Measurements from ENCODE around the gene MED7. TPM values are rescaled to one million over a fixed set of nuclear protein-coding genes. Genes with fewer than 3 reads are reported as not detected.

MED7 gene
- total and polyA plus RNA-seq, 2 of the 4 experiments (the other 2 are of a cell fraction), result 8.6 to 9.0 TPM

DNA sequence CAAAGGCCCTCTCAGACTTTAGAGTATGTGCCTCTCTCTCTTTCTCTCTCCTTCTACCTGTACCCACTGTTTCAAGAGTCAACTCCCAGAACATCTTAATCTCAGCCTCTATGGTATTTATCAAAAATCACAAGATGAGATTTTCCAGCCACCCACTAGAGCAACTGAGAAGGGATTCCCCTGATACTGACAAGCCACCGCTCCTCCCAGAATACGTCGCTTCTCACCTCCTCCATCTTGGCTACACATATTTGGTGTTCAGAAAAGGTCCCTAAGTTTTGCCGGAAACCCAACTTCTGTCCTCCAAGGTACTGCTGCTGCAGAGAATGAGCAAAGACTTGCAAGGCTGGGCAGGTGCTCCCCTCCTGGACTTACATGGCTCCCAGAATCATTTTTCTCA lies 17.3 kb upstream of the MED7 start:
- no peaks in the 10 kb centered on the region for H3K9me3 ChIP-seq (ENCODE audit: control insufficient read depth, insufficient read depth, low read length)
- H2BK20ac ChIP-seq (ENCODE audit: low read depth, low read length), result no peak overlapping the region
- no peak overlapping the region for H3K4ac ChIP-seq (ENCODE audit: low read depth, low read length)
- POLR2A ChIA-PET (ENCODE audit: unreplicated experiment), result no interaction called here
- H4K20me1 ChIP-seq (ENCODE audit: insufficient read depth, low read length), result no peaks in the 10 kb centered on the region
- no peak overlapping the region for H3K18ac ChIP-seq (ENCODE audit: low read depth, low read length)
- no TSS peak for BruUV-seq (replicated peaks)
- H2AK5ac ChIP-seq (ENCODE audit: low read depth, low read length), result no peak overlapping the region
- no peaks in the 10 kb centered on the region for H3K4me1 ChIP-seq (ENCODE audit: control insufficient read depth, insufficient read depth, low read length)
- dilution Hi-C loops (cut with HindIII; ENCODE audit: low sequenced_read_pairs, unreplicated experiment), result no loop called here
- H2BK120ac ChIP-seq (ENCODE audit: low read depth, low read length), result no peak overlapping the region
- H4K91ac ChIP-seq (ENCODE audit: insufficient read depth, low read depth, low read length), result no peak overlapping the region
- no peak overlapping the region for H2AK9ac ChIP-seq (replicated peaks; ENCODE audit: low read depth, low read length, poor library complexity)
- CTCF ChIA-PET, result no interaction called here
- DNase-seq, result no peak
- H3K9ac ChIP-seq (ENCODE audit: low read depth, low read length), result no peak overlapping the region
- no peak overlapping the region for H2BK5ac ChIP-seq (ENCODE audit: low read depth, low read length, poor library complexity, severe bottlenecking)
- H4K5ac ChIP-seq (ENCODE audit: low read depth, low read length), result no peak overlapping the region
- no peak overlapping the region for H3K27ac ChIP-seq (ENCODE audit: insufficient read depth, low read length)
- H3K23ac ChIP-seq (ENCODE audit: low read depth, low read length), result no peak overlapping the region
- no CpG with 5 or more reads among the region's 4 CpGs for WGBS, 2 experiments (ENCODE audit: extremely low coverage in 2 of 2, insufficient read length in 1 of 2)
- no peak overlapping the region for H3K14ac ChIP-seq (replicated peaks; ENCODE audit: low read depth, low read length)
- H3K79me1 ChIP-seq (ENCODE audit: low read depth in 1 of 2, low read length in 2 of 2), result no peaks in the 10 kb centered on the region
- TF ChIP-seq RFX5 (IDR thresholded peaks at IDR 0.05; ENCODE audit: low read depth, low read length) (no peak), CHD1 (IDR thresholded peaks at IDR 0.05; ENCODE audit: low read depth, low read length) (no peak), MAZ (IDR thresholded peaks at IDR 0.05; ENCODE audit: borderline replicate concordance, low read depth, low read length) (no peak), MXI1 (IDR thresholded peaks at IDR 0.05; ENCODE audit: borderline replicate concordance, low read depth, low read length) (no peak), RCOR1 (IDR thresholded peaks at IDR 0.05; ENCODE audit: insufficient replicate concordance, low read length) (no peak), SMC3 (IDR thresholded peaks at IDR 0.05; ENCODE audit: low read depth, low read length) (no peak)
- TF ChIP-seq, protein P1, sequence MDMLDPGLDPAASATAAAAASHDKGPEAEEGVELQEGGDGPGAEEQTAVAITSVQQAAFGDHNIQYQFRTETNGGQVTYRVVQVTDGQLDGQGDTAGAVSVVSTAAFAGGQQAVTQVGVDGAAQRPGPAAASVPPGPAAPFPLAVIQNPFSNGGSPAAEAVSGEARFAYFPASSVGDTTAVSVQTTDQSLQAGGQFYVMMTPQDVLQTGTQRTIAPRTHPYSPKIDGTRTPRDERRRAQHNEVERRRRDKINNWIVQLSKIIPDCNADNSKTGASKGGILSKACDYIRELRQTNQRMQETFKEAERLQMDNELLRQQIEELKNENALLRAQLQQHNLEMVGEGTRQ (IDR thresholded peaks at IDR 0.05; ENCODE audit: low read depth, low read length), result no peak
- no peak overlapping the region for H3K4me3 ChIP-seq (ENCODE audit: insufficient read depth, low read depth, low read length)
- H4K8ac ChIP-seq (ENCODE audit: low read depth in 2 of 2, low read length in 2 of 2), result no peak overlapping the region
- ATAC-seq (ENCODE audit: low read depth), result no peak
- intact Hi-C loops (cut with micrococcal nuclease), result no loop called here
- H3K56ac ChIP-seq (ENCODE audit: extremely low read depth, insufficient read depth, low read length), result no peak overlapping the region
- in situ Hi-C loops (cut with MboI; ENCODE audit: low sequenced_read_pairs), result no loop called here
- H3K4me2 ChIP-seq (ENCODE audit: low read depth, low read length), result no peak overlapping the region
- peaks cover 12% of the 10 kb centered on the region for H3K27me3 ChIP-seq (ENCODE audit: control insufficient read depth, insufficient read depth, low read length)
- H3K9me1 ChIP-seq (ENCODE audit: insufficient read depth, low read length), result no peaks in the 10 kb centered on the region
- no peak overlapping the region for H2BK15ac ChIP-seq (ENCODE audit: low read depth, low read length)
- no peaks in the 10 kb centered on the region for H3K36me3 ChIP-seq (ENCODE audit: control insufficient read depth, insufficient read depth, low read length)
- H2AFZ ChIP-seq (replicated peaks; ENCODE audit: low read length, poor library complexity), result no peak overlapping the region

Data from IMR-90 (cell line).